Muscle layer of colon (tissue), 2 donors: ENCODE data around the gene R3HCC1L.
A peak's percentile ranks its signal among the peaks of the same experiment; 100 is the strongest.

Experiments
- H3K27ac ChIP-seq: one replicate; pipeline ENCODE4 v1.7.0; 2013; ENCODE audit warnings: low read depth, mild to moderate bottlenecking, low read length, moderate library complexity
- H3K27me3 ChIP-seq, 2 donors: one replicate each; pipeline ENCODE4 v1.7.0; 2013; ENCODE audit warnings: low read length in 2 of 2, mild to moderate bottlenecking in 2 of 2; ENCODE audit not compliant: insufficient read depth in 2 of 2, control insufficient read depth in 1 of 2
- H3K36me3 ChIP-seq: one replicate; pipeline ENCODE4 v1.7.0; 2013; ENCODE audit warnings: mild to moderate bottlenecking, low read length; ENCODE audit not compliant: insufficient read depth
- H3K4me1 ChIP-seq: one replicate; pipeline ENCODE4 v1.7.0; 2013; ENCODE audit warnings: mild to moderate bottlenecking, low read length; ENCODE audit not compliant: insufficient read depth
- H3K4me3 ChIP-seq, 2 donors: one replicate each; pipeline ENCODE4 v1.7.0; 2013; ENCODE audit warnings: low read length in 2 of 2, low read depth in 1 of 2, mild to moderate bottlenecking in 1 of 2, moderate library complexity in 1 of 2
- H3K9ac ChIP-seq: one replicate; pipeline ENCODE4 v1.7.0; 2013; ENCODE audit warnings: low read length
- H3K9me3 ChIP-seq: one replicate; pipeline ENCODE4 v1.7.0; 2013; ENCODE audit warnings: mild to moderate bottlenecking, low read length
- donor health status: abdominal sarcoma.
- donor health status: Adenocarcinoma of cecum.

The R3HCC1L gene

GRCh38 chr10:98264378-98265065 lies 130.1 kb downstream of the R3HCC1L start:
- no peaks in the 10 kb centered on the region for H3K36me3 ChIP-seq
- no peaks in the 10 kb centered on the region for H3K9me3 ChIP-seq
- no peak overlapping the region for H3K27ac ChIP-seq
- no peak overlapping the region for H3K4me3 ChIP-seq
- no peaks in the 10 kb centered on the region for H3K27me3 ChIP-seq
- no peak overlapping the region for H3K9ac ChIP-seq
- peaks cover 28% of the 10 kb centered on the region for H3K4me1 ChIP-seq

DNA sequence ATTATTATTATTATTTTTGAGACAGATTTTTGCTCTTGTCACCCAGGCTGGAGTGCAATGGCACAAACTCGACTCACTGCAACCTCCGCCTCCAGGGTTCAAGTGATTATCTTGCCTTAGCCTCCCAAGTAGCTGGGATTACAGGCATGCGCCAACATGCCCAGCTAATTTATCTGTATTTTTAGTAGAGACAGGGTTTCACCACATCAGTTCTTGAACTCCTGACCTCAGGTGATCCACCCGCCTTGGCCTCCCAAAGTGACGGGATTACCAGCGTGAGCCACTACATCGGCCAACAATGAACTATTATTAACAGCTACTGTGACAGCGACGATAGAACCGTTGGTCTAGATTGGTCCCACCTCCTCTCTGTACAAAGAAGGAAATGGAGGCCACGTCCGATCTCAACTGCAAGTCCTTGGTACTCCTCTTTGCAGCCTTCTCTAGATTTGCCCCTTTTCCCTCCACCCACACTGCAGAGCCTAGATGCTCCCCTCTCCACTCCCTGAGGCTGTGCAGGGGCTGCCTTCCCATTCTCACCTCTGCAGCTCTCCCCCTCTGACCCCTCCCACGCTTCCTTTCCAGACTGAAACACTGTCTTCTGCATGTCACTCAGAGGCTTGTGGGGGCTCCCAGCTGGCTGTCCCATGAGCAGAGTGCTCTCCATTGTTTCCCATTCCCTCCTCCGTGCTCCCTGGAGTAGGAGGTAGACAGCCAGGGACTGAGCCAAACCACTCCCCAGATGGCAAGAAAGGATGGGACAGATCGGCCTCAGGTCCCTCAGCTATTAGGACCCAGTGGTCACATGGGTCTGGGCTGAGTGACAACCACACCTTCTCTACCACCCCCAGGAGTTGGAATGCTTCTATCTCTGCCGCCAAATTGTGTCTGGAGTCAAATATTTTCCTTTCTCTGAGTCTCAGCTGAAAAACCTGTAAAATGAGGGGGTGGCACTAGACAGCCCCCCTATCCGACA lies 131.2 kb downstream of the R3HCC1L start:
- Histone ChIP-seq H3K27me3 (no peaks in the 10 kb centered on the region), H3K9me3 (no peaks in the 10 kb centered on the region), H3K27ac (no peak overlapping the region), H3K9ac (no peak overlapping the region), H3K4me1 (peaks cover 36% of the 10 kb centered on the region), H3K36me3 (no peaks in the 10 kb centered on the region), H3K4me3 (no peak overlapping the region)

DNA sequence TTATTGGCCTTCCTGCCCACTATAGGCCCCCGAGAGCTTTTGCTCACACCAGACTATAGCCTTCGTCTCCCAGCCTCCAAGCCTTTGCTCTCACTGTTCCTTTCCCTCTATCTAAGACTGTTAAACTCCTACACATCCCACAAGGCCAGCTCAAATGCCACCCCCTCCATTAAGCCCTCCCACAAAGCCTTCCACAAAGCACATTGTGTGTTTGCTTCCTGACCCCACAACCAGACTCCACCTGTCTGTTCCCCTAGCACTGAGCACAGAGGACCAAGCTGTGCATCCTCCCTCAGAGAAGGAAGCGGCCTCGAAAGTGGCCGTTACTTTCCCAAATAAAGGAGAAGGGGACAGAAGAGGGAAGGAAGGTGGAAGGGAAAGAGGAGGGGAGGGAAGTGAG lies 132.2 kb downstream of the R3HCC1L start:
- Histone ChIP-seq H3K4me1 (peaks cover 36% of the 10 kb centered on the region), H3K36me3 (no peaks in the 10 kb centered on the region), H3K4me3 (peak overlapping the region in 1 of 2 donors; percentile 71), H3K27ac (no peak overlapping the region), H3K27me3 (no peaks in the 10 kb centered on the region), H3K9me3 (no peaks in the 10 kb centered on the region), H3K9ac (no peak overlapping the region)

GRCh38 chr10:98267069-98267893 lies 132.8 kb downstream of the R3HCC1L start:
- Histone ChIP-seq H3K4me3 (peak overlapping the region; percentile 68 to 71), H3K9me3 (no peaks in the 10 kb centered on the region), H3K9ac (peak overlapping the region; percentile 81), H3K4me1 (peaks cover 36% of the 10 kb centered on the region), H3K27ac (peak overlapping the region; percentile 84), H3K27me3 (no peaks in the 10 kb centered on the region), H3K36me3 (no peaks in the 10 kb centered on the region)

- Histone ChIP-seq H3K9me3 (no peaks in the 10 kb centered on the region), H3K27ac (peak within 1 kb of the TSS; percentile 84), H3K4me3 (peak within 1 kb of the TSS; percentile 68 to 74), H3K36me3 (no peaks in the 10 kb centered on the region), H3K4me1 (peaks cover 36% of the 10 kb centered on the region), H3K9ac (peak within 1 kb of the TSS; percentile 81), H3K27me3 (no peaks in the 10 kb centered on the region)
Measured at GRCh38 chr10:98267894-98268693, 133.6 kb downstream of the R3HCC1L start, which contains the start of gene LOXL4. Gene LOXL4 (minus strand): TSS chr10:98268194. CDS start chr10:98263019, 5,175 bp downstream.

GRCh38 chr10:98268694-98269431 lies 134.4 kb downstream of the R3HCC1L start:
- H3K4me3 ChIP-seq, result peak overlapping the region; percentile 40 to 74
- H3K4me1 ChIP-seq, result peaks cover 36% of the 10 kb centered on the region
- no peaks in the 10 kb centered on the region for H3K9me3 ChIP-seq
- no peaks in the 10 kb centered on the region for H3K27me3 ChIP-seq
- peak overlapping the region; percentile 70 for H3K27ac ChIP-seq
- H3K36me3 ChIP-seq, result no peaks in the 10 kb centered on the region
- H3K9ac ChIP-seq, result no peak overlapping the region

GRCh38 chr10:98269435-98269912 lies 135.0 kb downstream of the R3HCC1L start:
- no peak overlapping the region for H3K4me3 ChIP-seq
- no peaks in the 10 kb centered on the region for H3K27me3 ChIP-seq
- peaks cover 36% of the 10 kb centered on the region for H3K4me1 ChIP-seq
- no peaks in the 10 kb centered on the region for H3K9me3 ChIP-seq
- H3K36me3 ChIP-seq, result no peaks in the 10 kb centered on the region
- H3K27ac ChIP-seq, result no peak overlapping the region
- H3K9ac ChIP-seq, result no peak overlapping the region

DNA sequence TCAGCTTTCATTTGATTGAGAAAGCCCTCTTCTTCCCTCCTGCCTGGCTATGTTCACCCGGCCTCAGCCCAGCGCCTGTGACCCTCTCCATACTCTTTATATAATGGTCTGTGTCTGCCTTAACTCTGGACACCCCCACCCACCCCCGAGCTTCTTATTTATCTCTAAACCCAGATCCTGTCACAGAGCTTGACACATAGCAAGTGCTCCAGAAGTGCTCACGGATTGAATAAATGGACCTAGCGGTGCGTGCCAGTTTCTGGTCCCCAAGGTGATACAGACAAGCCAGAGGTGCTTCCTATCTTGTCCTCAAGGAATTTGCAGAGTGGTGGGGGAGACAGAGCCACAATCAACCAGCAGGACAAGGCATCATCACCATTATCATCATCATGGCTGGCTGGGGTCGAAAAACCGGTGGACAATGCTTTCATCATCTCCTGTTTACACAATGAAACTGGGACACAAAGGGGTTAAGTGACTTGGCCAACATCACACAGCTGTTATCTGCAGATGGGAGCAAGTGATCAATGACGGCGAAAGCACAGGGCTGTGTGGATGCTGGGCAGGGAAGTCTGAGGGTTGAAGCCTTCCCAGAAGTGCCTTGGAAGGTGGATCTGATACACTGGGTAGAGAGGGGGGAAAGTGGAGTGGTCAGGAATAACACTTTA lies 135.8 kb downstream of the R3HCC1L start:
- no peak overlapping the region for H3K9ac ChIP-seq
- no peak overlapping the region for H3K27ac ChIP-seq
- H3K9me3 ChIP-seq, result no peaks in the 10 kb centered on the region
- no peaks in the 10 kb centered on the region for H3K27me3 ChIP-seq
- no peak overlapping the region for H3K4me3 ChIP-seq
- H3K36me3 ChIP-seq, result no peaks in the 10 kb centered on the region
- H3K4me1 ChIP-seq, result peaks cover 36% of the 10 kb centered on the region

GRCh38 chr10:98270786-98271185 lies 136.3 kb downstream of the R3HCC1L start:
- Histone ChIP-seq H3K4me3 (no peak overlapping the region), H3K9me3 (no peaks in the 10 kb centered on the region), H3K9ac (no peak overlapping the region), H3K27me3 (no peaks in the 10 kb centered on the region), H3K4me1 (peaks cover 35% of the 10 kb centered on the region), H3K36me3 (no peaks in the 10 kb centered on the region), H3K27ac (no peak overlapping the region)
